Upper lobe of left lung (tissue), 6 donors: ENCODE measurements around the gene PYROXD2. TPM values are rescaled to one million over a fixed set of nuclear protein-coding genes. Genes with fewer than 3 reads are reported as not detected.
A peak's percentile ranks its signal among the peaks of the same experiment; 100 is the strongest.
"Not testable (repeated sequence)": the region's sequence is repeated elsewhere in the genome, so short reads cannot be mapped to it uniquely, and the experiment has no call there.

Experiments used
- ATAC-seq, 2 donors: fragments of 200-7000 bp; cut with Tn5 transposase; one replicate each; pipeline ENCODE4 v1.9.1; 2022; ENCODE audit warnings: mild to moderate bottlenecking in 2 of 2, moderate library complexity in 2 of 2; ENCODE audit not compliant: low FRiP score in 2 of 2
- DNase-seq, 2 donors: peaks; one replicate each; pipeline ENCODE4 v3.0.0-alpha.2; 2019 to 2020
- H3K27ac ChIP-seq, 4 donors: fragments of 200-600 bp; sonication (generic); one replicate each; pipeline ENCODE4 v1.5.1; 2016 to 2019
- H3K27me3 ChIP-seq, 4 donors: fragments of 200-600 bp; sonication (generic); one replicate each; pipeline ENCODE4 v1.5.1; 2017 to 2019
- H3K36me3 ChIP-seq, 4 donors: fragments of 200-600 bp; sonication (generic); one replicate each; pipeline ENCODE4 v1.5.1; 2016 to 2019
- H3K4me1 ChIP-seq, 4 donors: fragments of 200-600 bp; sonication (generic); one replicate each; pipeline ENCODE4 v1.5.1; 2018 to 2019
- H3K4me3 ChIP-seq, 4 donors: fragments of 200-600 bp; sonication (generic); one replicate each; pipeline ENCODE4 v1.5.1; 2017 to 2019; ENCODE audit warnings: mild to moderate bottlenecking in 2 of 4, moderate library complexity in 1 of 4
- H3K9me3 ChIP-seq, 4 donors: fragments of 200-600 bp; sonication (generic); one replicate each; pipeline ENCODE4 v1.5.1; 2018 to 2019
- EP300 ChIP-seq, 4 donors: sonication (generic); formaldehyde crosslinking; IDR thresholded peaks; one replicate each; pipeline ENCODE4 v1.5.1; 2017; ENCODE audit warnings: antibody characterized with exemption in 4 of 4, control low read depth in 2 of 4
- POLR2A ChIP-seq, 4 donors: fragments of 450-650 bp; IDR thresholded peaks; one replicate each; pipeline ENCODE4 v1.5.1; 2016 to 2017; ENCODE audit warnings: antibody characterized with exemption in 4 of 4, mild to moderate bottlenecking in 2 of 4
- POLR2AphosphoS5 ChIP-seq, 2 donors: sonication (generic); formaldehyde crosslinking; IDR thresholded peaks; one replicate each; pipeline ENCODE4 v1.5.1; 2017; ENCODE audit warnings: antibody characterized with exemption in 2 of 2
- WGBS, 2 donors: methylation state at CpG; one replicate each; pipeline ENCODE4 v1.1.5; 2017 to 2018; 5-methylcytosine and 5-hydroxymethylcytosine counted together
- total RNA-seq, 6 donors: library from RNA; depleted of rRNA in 4 of 6; stranded (reverse); fragments of >200 nt in 4 of 6; gene quantifications; one replicate each; pipeline versions ENCODE4 v1.1.0 to v1.2.1, GENCODE V29; 2016 to 2021
- TF ChIP-seq, protein P1 (sequence below), 6 experiments: fragments of 450-650 bp in 4 of 6; fragments of 200-600 bp in 2 of 6; sonication (generic) in 2 of 6; IDR thresholded peaks; one replicate each; pipeline ENCODE4 v1.5.1; 2016 to 2019; ENCODE audit warnings: antibody characterized with exemption in 6 of 6
- donor health status: DM: no; HTN: no; CAD: no; lungs with moderate emphysema.
- donor health status: DM: no; HTN: yes; CAD: no; lungs with severe emphysema.

The PYROXD2 gene
- total RNA-seq, 6 donors from 2014 or later, result 6.5 to 29.3 (median 9.3) TPM

DNA sequence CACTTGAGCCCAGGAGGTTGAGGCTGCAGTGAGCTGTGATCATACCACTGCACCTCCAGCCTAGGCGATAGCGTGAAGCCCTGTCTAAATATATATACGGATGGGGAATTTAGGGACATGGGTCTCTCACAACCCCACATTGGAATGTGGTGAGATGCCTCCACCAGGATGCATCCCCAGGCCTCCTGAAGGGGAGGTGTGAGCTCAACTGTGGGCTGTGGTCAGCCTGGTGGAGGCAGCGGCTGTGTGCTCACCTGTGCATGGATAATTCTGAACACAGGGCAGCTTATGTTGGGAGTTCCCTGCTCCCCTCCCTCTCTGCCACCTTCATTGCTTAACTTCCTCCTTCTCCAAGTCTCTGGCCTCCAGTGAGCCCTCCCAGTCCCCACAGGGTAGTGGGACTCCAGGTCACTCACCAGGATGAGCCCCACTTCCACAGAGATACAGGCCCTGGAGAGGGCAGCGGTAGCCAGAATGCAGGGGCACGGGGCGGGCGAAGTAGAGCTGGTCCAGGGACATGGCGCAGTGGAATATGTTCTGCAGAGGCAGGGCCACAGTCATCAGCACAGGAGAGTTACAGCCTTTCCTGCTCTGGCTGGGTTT, 30.4 kb downstream of the PYROXD2 start:
- 86 to 93% methylated on average over 8 to 9 of the region's 9 CpGs for WGBS, 2 donors
- no peaks in the 10 kb centered on the region for H3K4me1 ChIP-seq
- ATAC-seq, result no peak
- H3K4me3 ChIP-seq, result no peak overlapping the region
- H3K9me3 ChIP-seq, result no peaks in the 10 kb centered on the region
- H3K27me3 ChIP-seq, result no peaks in the 10 kb centered on the region
- DNase-seq, result peak in 1 of 2 donors; percentile 41
- TF ChIP-seq EP300 (IDR thresholded peaks at IDR 0.05) (no peak), POLR2A (IDR thresholded peaks at IDR 0.05) (no peak), POLR2AphosphoS5 (IDR thresholded peaks at IDR 0.05) (no peak)
- TF ChIP-seq, protein P1, sequence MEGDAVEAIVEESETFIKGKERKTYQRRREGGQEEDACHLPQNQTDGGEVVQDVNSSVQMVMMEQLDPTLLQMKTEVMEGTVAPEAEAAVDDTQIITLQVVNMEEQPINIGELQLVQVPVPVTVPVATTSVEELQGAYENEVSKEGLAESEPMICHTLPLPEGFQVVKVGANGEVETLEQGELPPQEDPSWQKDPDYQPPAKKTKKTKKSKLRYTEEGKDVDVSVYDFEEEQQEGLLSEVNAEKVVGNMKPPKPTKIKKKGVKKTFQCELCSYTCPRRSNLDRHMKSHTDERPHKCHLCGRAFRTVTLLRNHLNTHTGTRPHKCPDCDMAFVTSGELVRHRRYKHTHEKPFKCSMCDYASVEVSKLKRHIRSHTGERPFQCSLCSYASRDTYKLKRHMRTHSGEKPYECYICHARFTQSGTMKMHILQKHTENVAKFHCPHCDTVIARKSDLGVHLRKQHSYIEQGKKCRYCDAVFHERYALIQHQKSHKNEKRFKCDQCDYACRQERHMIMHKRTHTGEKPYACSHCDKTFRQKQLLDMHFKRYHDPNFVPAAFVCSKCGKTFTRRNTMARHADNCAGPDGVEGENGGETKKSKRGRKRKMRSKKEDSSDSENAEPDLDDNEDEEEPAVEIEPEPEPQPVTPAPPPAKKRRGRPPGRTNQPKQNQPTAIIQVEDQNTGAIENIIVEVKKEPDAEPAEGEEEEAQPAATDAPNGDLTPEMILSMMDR (IDR thresholded peaks at IDR 0.05), result no peak
- H3K36me3 ChIP-seq, result peaks cover 0 to 22% (median 8%) of the 10 kb centered on the region in 4 donors
- no peak overlapping the region for H3K27ac ChIP-seq

DNA sequence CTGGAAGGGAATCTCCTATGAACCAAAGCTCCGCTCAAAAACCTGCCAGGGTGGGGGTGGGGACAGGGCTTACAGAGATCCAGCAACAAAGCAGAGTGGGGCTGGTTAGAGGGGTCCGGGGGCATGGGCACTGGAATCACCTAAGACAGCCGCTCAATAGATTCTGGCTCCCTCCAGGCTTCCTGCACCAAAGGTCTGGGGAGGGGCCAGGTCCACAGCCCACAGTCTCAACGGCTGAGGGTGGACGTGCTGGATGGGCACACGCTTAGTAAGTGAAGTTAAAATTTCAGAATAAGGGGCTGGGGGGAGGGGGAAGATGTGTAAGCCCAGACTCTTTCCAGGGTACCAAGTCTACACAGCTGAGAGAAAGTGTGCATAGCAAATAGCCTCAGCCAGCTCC, 31.1 kb downstream of the PYROXD2 start:
- TF ChIP-seq POLR2A (IDR thresholded peaks at IDR 0.05) (no peak), EP300 (IDR thresholded peaks at IDR 0.05) (no peak), POLR2AphosphoS5 (IDR thresholded peaks at IDR 0.05) (no peak)
- TF ChIP-seq, protein P1 (IDR thresholded peaks at IDR 0.05), result no peak
- 91 to 92% methylated on average over 6 of the region's 6 CpGs for WGBS, 2 donors
- no peak for DNase-seq
- Histone ChIP-seq H3K27me3 (no peaks in the 10 kb centered on the region), H3K4me3 (no peak overlapping the region), H3K27ac (no peak overlapping the region), H3K9me3 (no peaks in the 10 kb centered on the region), H3K4me1 (no peaks in the 10 kb centered on the region), H3K36me3 (peaks cover 0 to 22% (median 8%) of the 10 kb centered on the region in 4 donors)
- ATAC-seq, result no peak

DNA sequence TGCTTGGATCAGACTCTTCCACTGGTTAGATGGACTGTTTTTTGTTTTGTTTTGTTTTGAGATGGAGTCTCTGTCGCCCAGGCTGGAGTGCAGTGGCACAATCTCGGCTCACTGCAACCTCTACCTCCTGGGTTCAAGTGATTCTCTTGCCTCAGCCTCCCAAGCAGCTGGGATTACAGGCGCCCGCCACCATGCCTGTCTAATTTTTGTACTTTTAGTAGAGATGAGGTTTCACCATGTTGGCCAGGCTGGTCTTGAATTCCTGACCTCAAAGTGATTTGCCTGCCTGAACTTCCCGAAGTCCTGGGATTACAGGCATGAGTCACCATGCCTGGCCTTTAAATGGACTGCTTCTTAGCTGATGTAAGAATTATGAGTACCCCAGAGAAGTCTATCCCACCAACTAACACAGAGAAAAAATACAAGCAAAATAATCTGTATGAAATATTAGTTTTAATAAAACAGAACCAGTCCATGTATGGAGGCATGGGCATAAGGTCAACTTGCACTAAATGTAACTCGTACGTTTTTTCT, 31.8 kb downstream of the PYROXD2 start:
- WGBS, 2 donors, result 88 to 92% methylated on average over 6 to 7 of the region's 7 CpGs
- H3K27me3 ChIP-seq, H3K27ac ChIP-seq, H3K4me1 ChIP-seq, DNase-seq, H3K4me3 ChIP-seq, H3K9me3 ChIP-seq: not testable (repeated sequence)
- H3K36me3 ChIP-seq, result peaks cover 0 to 22% (median 8%) of the 10 kb centered on the region in 4 donors
- peak in 1 of 2 donors; percentile 61 for ATAC-seq

DNA sequence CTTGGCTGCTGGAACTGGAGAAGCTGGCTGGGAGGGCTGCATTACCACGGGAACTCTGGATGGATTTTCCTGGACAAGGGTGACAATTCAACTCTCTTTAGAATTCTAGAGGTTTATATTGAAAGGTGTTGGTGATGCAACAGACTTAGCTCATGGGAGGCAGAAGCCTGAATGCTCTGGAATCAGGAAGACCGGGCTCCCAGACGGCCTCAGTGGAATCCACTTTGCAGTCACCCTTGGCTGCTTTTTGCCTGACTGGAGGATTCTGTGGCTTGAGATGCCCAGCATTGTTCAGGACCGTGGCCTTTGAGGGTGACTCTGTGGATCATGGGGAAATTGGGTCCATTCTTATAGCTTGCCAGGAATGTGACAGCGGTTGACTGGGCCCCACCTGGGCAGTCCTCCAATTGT, 32.3 kb downstream of the PYROXD2 start:
- no peak overlapping the region for H3K27ac ChIP-seq
- no peak overlapping the region for H3K4me3 ChIP-seq
- no peak for ATAC-seq
- H3K9me3 ChIP-seq, result no peaks in the 10 kb centered on the region
- H3K36me3 ChIP-seq, result peaks cover 0 to 22% (median 8%) of the 10 kb centered on the region in 4 donors
- DNase-seq, result no peak
- no peaks in the 10 kb centered on the region for H3K27me3 ChIP-seq
- no peaks in the 10 kb centered on the region for H3K4me1 ChIP-seq
- TF ChIP-seq POLR2AphosphoS5 (IDR thresholded peaks at IDR 0.05), result no peak
- no peak for TF ChIP-seq POLR2A (IDR thresholded peaks at IDR 0.05)
- TF ChIP-seq, protein P1 (IDR thresholded peaks at IDR 0.05), result no peak
- no peak for TF ChIP-seq EP300 (IDR thresholded peaks at IDR 0.05)
- WGBS, 2 donors, result 74 to 85% methylated on average over 5 of the region's 5 CpGs

DNA sequence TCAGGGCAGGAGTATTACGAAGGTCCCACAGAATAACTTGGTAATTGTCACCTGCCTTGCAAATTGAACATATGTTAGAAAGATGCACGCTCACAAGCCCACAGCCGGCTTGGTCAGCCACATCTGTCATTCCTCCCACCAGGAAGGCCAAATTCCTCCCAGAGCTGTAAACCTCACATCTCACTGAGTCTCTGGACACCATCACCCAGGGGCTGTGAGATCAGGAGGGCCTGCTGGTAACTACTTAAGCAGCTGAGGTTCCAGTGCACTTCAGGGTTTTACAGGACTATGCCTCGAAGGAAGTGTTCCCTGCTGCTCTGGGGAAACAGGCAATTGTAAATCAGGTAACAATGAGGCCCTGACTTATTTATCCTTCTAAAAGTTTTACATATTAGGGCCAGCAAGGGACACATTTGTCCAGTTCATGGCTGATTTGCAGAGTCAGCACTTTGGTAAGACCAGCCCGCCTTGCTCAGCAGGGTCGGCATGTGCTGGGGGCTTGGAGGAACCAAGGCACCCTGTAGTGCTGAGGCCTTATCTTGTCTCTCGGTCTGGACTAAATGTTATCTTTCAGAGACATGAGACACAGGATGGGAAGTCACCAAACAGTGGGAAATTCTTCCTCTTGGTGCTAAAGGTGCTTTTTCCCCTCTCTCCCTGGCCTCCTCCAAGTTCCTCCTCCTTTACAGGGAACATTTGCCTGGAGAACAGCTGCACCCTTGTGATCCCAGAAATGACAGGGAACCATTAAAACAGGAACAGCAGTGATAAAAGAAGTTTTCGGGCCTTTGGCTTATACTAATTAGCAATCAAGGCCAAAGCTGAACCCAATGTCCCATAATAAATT, 34.3 kb downstream of the PYROXD2 start:
- ATAC-seq (no peak), DNase-seq (no peak)
- H3K4me3 ChIP-seq, result no peak overlapping the region
- H3K9me3 ChIP-seq, result peaks cover 0 to 3% (median 0%) of the 10 kb centered on the region in 4 donors
- no peaks in the 10 kb centered on the region for H3K4me1 ChIP-seq
- H3K27ac ChIP-seq, result no peak overlapping the region
- TF ChIP-seq POLR2A (IDR thresholded peaks at IDR 0.05), result no peak
- TF ChIP-seq, protein P1 (IDR thresholded peaks at IDR 0.05), result no peak
- no peak for TF ChIP-seq EP300 (IDR thresholded peaks at IDR 0.05)
- no peak for TF ChIP-seq POLR2AphosphoS5 (IDR thresholded peaks at IDR 0.05)
- WGBS, 2 donors, result 89 to 92% methylated on average over 7 to 8 of the region's 8 CpGs
- H3K27me3 ChIP-seq, result no peaks in the 10 kb centered on the region
- H3K36me3 ChIP-seq, result peaks cover 0 to 17% (median 8%) of the 10 kb centered on the region in 4 donors
